B cell (primary cell): Measurements from ENCODE around the gene AMOTL1. TPM values are rescaled to one million over a fixed set of nuclear protein-coding genes. Genes with fewer than 3 reads are reported as not detected.

Source experiments
- ATAC-seq: fragments of 200-7000 bp; cut with Tn5 transposase; one replicate; pipeline ENCODE4 v1.10.0; 2021; ENCODE audit warnings: low read depth, mild to moderate bottlenecking, moderate number of reproducible peaks, moderate library complexity
- CTCF ChIA-PET: fragments of 350-600 bp; sonication (Branson Sonifier 250); formaldehyde crosslinking; loops from one replicate; lab custom pipeline; 2021; ENCODE audit warnings: antibody characterized with exemption, inconsistent platforms; lab: Charles Lee
- POLR2A ChIA-PET: fragments of 350-600 bp; sonication (Branson Sonifier 250); formaldehyde crosslinking; loops from one replicate; lab custom pipeline; 2021; ENCODE audit warnings: antibody characterized with exemption; lab: Charles Lee
- DNase-seq: peaks from one replicate; pipeline ENCODE4 v3.0.0; 2013
- H2AFZ ChIP-seq: 2 replicates; pipeline ENCODE4 v1.6.1; 2012; ENCODE audit warnings: mild to moderate bottlenecking, low read depth, low read length; ENCODE audit not compliant: insufficient read depth, poor library complexity, severe bottlenecking
- H3K27ac ChIP-seq, 2 donors: 1 replicate in 1 of 2; 2 replicates in 1 of 2; pipeline ENCODE4 v1.5.1; 2012 to 2013; ENCODE audit warnings: low read length in 2 of 2, mild to moderate bottlenecking in 2 of 2, moderate library complexity in 1 of 2
- H3K27me3 ChIP-seq, 4 experiments: fragments of 200-600 bp in 1 of 4; sonication (generic) in 1 of 4; replicated peaks in 1 of 4; 1 replicate in 2 of 4; 2 replicates in 2 of 4; pipeline versions ENCODE4 v1.6.1 to v1.7.0; 2013 to 2016; ENCODE audit warnings: low read length in 3 of 4, mild to moderate bottlenecking in 2 of 4, mixed read lengths in 1 of 4, moderate library complexity in 1 of 4; ENCODE audit not compliant: insufficient read depth in 4 of 4, control insufficient read depth in 3 of 4; ENCODE audit errors: control extremely low read depth in 1 of 4
- H3K36me3 ChIP-seq, 2 experiments: replicated peaks in 1 of 2; 1 replicate in 1 of 2; 2 replicates in 1 of 2; pipeline versions ENCODE4 v1.6.1 to v1.7.1; 2013; ENCODE audit warnings: low read length in 1 of 2; ENCODE audit not compliant: insufficient read depth in 2 of 2, control insufficient read depth in 1 of 2; ENCODE audit errors: control extremely low read depth in 1 of 2, extremely low read depth in 1 of 2
- H3K4me1 ChIP-seq, 2 donors: fragments of 200-600 bp in 1 of 2; sonication (generic) in 1 of 2; 1 replicate in 1 of 2; 2 replicates in 1 of 2; pipeline versions ENCODE4 v1.5.1 to v1.6.1; 2013 to 2017; ENCODE audit warnings: low read length in 2 of 2; ENCODE audit not compliant: control insufficient read depth in 2 of 2, insufficient read depth in 2 of 2
- H3K4me2 ChIP-seq: replicated peaks from 2 replicates; pipeline ENCODE3; 2012; ENCODE audit warnings: mild to moderate bottlenecking, low read depth, low read length; ENCODE audit not compliant: poor library complexity, severe bottlenecking
- H3K4me3 ChIP-seq, 5 experiments: fragments of 200-600 bp in 1 of 5; sonication (generic) in 1 of 5; 1 replicate in 3 of 5; 2 replicates in 2 of 5; pipeline versions ENCODE4 v1.5.1 to v1.7.0; 2011 to 2016; ENCODE audit warnings: low read length in 4 of 5, mild to moderate bottlenecking in 4 of 5, low read depth in 2 of 5, control low read depth in 1 of 5, moderate library complexity in 1 of 5; ENCODE audit not compliant: insufficient read depth in 1 of 5; ENCODE audit errors: control extremely low read depth in 1 of 5, extremely low read depth in 1 of 5
- H3K79me2 ChIP-seq: fragments of 200-600 bp; sonication (generic); one replicate; pipeline ENCODE4 v1.6.0; 2016; ENCODE audit warnings: low read length; ENCODE audit not compliant: control insufficient read depth, insufficient read depth
- H3K9ac ChIP-seq: fragments of 200-600 bp; sonication (generic); 2 replicates; pipeline ENCODE4 v1.6.1; 2017; ENCODE audit warnings: mild to moderate bottlenecking, low read length, moderate library complexity
- H3K9me3 ChIP-seq, 3 donors: one replicate each; pipeline versions ENCODE4 v1.6.1 to v1.7.1; 2013; ENCODE audit warnings: low read length in 2 of 3; ENCODE audit not compliant: control insufficient read depth in 2 of 3, insufficient read depth in 1 of 3; ENCODE audit errors: control extremely low read depth in 1 of 3
- H4K20me1 ChIP-seq: 2 replicates; pipeline ENCODE4 v1.6.0; 2012; ENCODE audit warnings: mild to moderate bottlenecking, low read length; ENCODE audit not compliant: insufficient read depth, control insufficient read depth, poor library complexity, severe bottlenecking
- H3K27ac Mint-ChIP-seq: one replicate; pipeline ENCODE4 v1.8.0; 2021; ENCODE audit warnings: mixed read lengths
- H3K27me3 Mint-ChIP-seq: one replicate; pipeline ENCODE4 v1.8.0; 2021; ENCODE audit warnings: mixed read lengths
- H3K4me1 Mint-ChIP-seq: one replicate; pipeline ENCODE4 v1.8.0; 2021; ENCODE audit warnings: mixed read lengths
- H3K4me3 Mint-ChIP-seq: one replicate; pipeline ENCODE4 v1.8.0; 2021; ENCODE audit warnings: mixed read lengths
- H3K9me3 Mint-ChIP-seq: one replicate; pipeline ENCODE4 v1.8.0; 2022; ENCODE audit warnings: mixed read lengths; ENCODE audit not compliant: insufficient read depth
- EZH2 ChIP-seq: IDR thresholded peaks from 2 replicates; pipeline ENCODE4 v1.6.1; 2012; ENCODE audit warnings: borderline replicate concordance, low read depth, mild to moderate bottlenecking, moderate library complexity, low read length; ENCODE audit not compliant: insufficient read depth, poor library complexity, severe bottlenecking
- WGBS: methylation state at CpG from one replicate; pipeline ENCODE4 v1.1.5; 2013; ENCODE audit warnings: missing lambda C conversion rate; ENCODE audit not compliant: insufficient coverage; 5-methylcytosine and 5-hydroxymethylcytosine counted together
- intact Hi-C: fragments of 100-400 bp; cut with micrococcal nuclease; formaldehyde crosslinking; loops from one replicate; pipeline ENCODE4 v1.10.0; 2022
- polyA plus RNA-seq: library from polyadenylated mRNA; depleted of rRNA; stranded (reverse); fragments of >200 nt; gene quantifications from 2 replicates; pipeline ENCODE4 v1.2.3, GENCODE V29; 2012
- total RNA-seq, 2 donors: library from RNA; stranded (reverse); fragments of 120-200 nt in 1 of 2; gene quantifications; 1 replicate in 1 of 2; 2 replicates in 1 of 2; pipeline versions ENCODE4 v1.2.3 to v1.2.4, GENCODE V29; 2013 to 2022
- TF ChIP-seq, protein P1 (sequence below): fragments of 200-600 bp; IDR thresholded peaks from one replicate; pipeline ENCODE4 v1.8.0; 2022; ENCODE audit warnings: antibody characterized with exemption, mild to moderate bottlenecking

The AMOTL1 gene
- total and polyA plus RNA-seq, 2 donors (not counting 1 experiment from before 2014, with no cell fraction given) = 0.04 to 0.30 TPM

DNA sequence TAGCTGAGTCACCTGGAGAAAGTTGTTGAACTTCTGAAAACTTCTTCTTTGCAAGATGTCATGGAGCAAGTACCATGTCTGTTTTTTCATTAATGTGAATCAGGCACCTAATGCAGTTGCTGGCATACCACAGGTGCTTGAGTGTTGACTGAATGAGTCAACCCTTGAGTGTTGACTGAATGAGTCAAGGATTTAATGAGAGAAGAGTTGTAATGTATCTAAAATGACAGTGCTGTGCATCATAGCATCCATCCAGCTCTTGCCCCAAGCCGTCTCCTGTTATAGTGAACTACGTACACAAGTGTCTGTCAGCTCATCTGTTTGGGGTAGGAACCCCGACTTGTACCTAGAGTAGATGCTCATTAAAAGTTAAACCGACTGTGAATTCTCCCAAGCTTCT lies 112.1 kb downstream of the AMOTL1 start:
- Histone ChIP-seq H2AFZ (no peak overlapping the region), H3K4me1 (peaks cover 9 to 13% of the 10 kb centered on the region in 2 donors), H3K9me3 (no peaks in the 10 kb centered on the region), H3K27me3 (no peaks in the 10 kb centered on the region), H3K4me3 (no peak overlapping the region), H3K27ac (no peak overlapping the region), H3K36me3 (no peaks in the 10 kb centered on the region), H3K9ac (no peak overlapping the region), H3K79me2 (no peaks in the 10 kb centered on the region), H3K4me2 (no peak overlapping the region), H4K20me1 (no peaks in the 10 kb centered on the region)
- H3K4me3 Mint-ChIP-seq = no peak overlapping the region
- H3K27me3 Mint-ChIP-seq = peaks cover 7% of the 10 kb centered on the region
- 100% methylated on average over 1 of the region's 4 CpGs for WGBS
- DNase-seq (no peak), ATAC-seq (no peak)
- no peak overlapping the region for H3K27ac Mint-ChIP-seq
- POLR2A ChIA-PET = no interaction called here
- TF ChIP-seq, protein P1, sequence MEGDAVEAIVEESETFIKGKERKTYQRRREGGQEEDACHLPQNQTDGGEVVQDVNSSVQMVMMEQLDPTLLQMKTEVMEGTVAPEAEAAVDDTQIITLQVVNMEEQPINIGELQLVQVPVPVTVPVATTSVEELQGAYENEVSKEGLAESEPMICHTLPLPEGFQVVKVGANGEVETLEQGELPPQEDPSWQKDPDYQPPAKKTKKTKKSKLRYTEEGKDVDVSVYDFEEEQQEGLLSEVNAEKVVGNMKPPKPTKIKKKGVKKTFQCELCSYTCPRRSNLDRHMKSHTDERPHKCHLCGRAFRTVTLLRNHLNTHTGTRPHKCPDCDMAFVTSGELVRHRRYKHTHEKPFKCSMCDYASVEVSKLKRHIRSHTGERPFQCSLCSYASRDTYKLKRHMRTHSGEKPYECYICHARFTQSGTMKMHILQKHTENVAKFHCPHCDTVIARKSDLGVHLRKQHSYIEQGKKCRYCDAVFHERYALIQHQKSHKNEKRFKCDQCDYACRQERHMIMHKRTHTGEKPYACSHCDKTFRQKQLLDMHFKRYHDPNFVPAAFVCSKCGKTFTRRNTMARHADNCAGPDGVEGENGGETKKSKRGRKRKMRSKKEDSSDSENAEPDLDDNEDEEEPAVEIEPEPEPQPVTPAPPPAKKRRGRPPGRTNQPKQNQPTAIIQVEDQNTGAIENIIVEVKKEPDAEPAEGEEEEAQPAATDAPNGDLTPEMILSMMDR = no peak
- TF ChIP-seq EZH2 = no peak
- intact Hi-C loops = no loop called here
- H3K9me3 Mint-ChIP-seq = no peaks in the 10 kb centered on the region
- CTCF ChIA-PET = no interaction called here
- peaks cover 18% of the 10 kb centered on the region for H3K4me1 Mint-ChIP-seq

DNA sequence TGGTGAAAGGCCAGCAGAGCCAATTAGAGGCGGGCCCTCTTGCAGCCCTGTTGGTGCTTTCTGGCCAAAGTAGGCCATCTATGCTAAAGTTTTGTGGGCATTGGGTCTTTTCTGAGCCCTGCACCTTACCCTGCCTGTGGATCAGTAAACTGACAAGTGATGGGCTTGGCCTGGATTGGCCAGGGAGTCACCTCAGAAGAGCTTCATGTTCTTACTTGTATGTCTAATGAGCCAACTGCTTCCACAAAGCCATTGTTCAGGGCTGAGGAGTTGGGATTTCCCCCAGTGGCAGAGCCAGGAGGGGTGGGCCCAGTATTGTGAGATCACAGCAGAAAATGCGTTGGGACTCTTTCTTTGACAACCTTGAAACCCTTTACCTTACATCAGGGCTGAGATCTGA lies 114.8 kb downstream of the AMOTL1 start:
- H3K4me3 Mint-ChIP-seq = no peak overlapping the region

More for the DNA sequence above, 114.8 kb downstream of the AMOTL1 start:
- ChIA-PET POLR2A (no interaction called here), CTCF (interaction anchor here (0.8 kb wide), 1 partner anchor 15 kb away, joined by 3 read pairs; no protein-coding TSS in a partner anchor)
- Mint-ChIP-seq H3K4me1 (peaks cover 8% of the 10 kb centered on the region), H3K9me3 (no peaks in the 10 kb centered on the region), H3K27me3 (peaks cover 7% of the 10 kb centered on the region), H3K27ac (no peak overlapping the region)
- H3K36me3 ChIP-seq = no peaks in the 10 kb centered on the region
- no peak overlapping the region for H3K4me2 ChIP-seq
- no peaks in the 10 kb centered on the region for H3K27me3 ChIP-seq
- DNase-seq (no peak), ATAC-seq (no peak)
- peaks cover 0 to 3% (median 0%) of the 10 kb centered on the region in 3 donors for H3K9me3 ChIP-seq
- 90% methylated on average over 1 of the region's 2 CpGs for WGBS
- peaks cover 3 to 5% of the 10 kb centered on the region in 2 donors for H3K4me1 ChIP-seq
- no peaks in the 10 kb centered on the region for H3K79me2 ChIP-seq
- intact Hi-C loops = no loop called here
- H3K9ac ChIP-seq = no peak overlapping the region
- H2AFZ ChIP-seq = no peak overlapping the region
- no peak overlapping the region for H3K27ac ChIP-seq
- H3K4me3 ChIP-seq = no peak overlapping the region
- TF ChIP-seq, protein P1 = no peak
- TF ChIP-seq EZH2 = no peak
- H4K20me1 ChIP-seq = no peaks in the 10 kb centered on the region
